NCI-H1105 (cell line): ENCODE results near the gene DYSF.

ENCODE experiments used
- DNase-seq: peaks from one replicate; lab custom pipeline; 2025; lab: John Stamatoyannopoulos, UW

DYSF gene

GRCh38 chr2:71693286-71694270, 240.2 kb downstream of the DYSF start:
- no peak for DNase-seq

GRCh38 chr2:71694501-71695234, 241.3 kb downstream of the DYSF start:
- no peak for DNase-seq

- no peak for DNase-seq
Measured at GRCh38 chr2:71695235-71696120, 242.1 kb downstream of the DYSF start.

- no peak for DNase-seq
Measured at GRCh38 chr2:71696381-71696780, 243.0 kb downstream of the DYSF start.

GRCh38 chr2:71697106-71698004, 244.0 kb downstream of the DYSF start:
- no peak for DNase-seq

- DNase-seq: no peak
Measured at GRCh38 chr2:71699428-71699827, 246.1 kb downstream of the DYSF start.

GRCh38 chr2:71700041-71700657, 246.8 kb downstream of the DYSF start:
- DNase-seq: no peak

GRCh38 chr2:71700658-71701397, 247.5 kb downstream of the DYSF start:
- no peak for DNase-seq

GRCh38 chr2:71702071-71702970, 249.0 kb downstream of the DYSF start:
- no peak for DNase-seq

- DNase-seq: no peak
Measured at GRCh38 chr2:71702971-71703898, 249.9 kb downstream of the DYSF start.

GRCh38 chr2:71704131-71704561, 250.8 kb downstream of the DYSF start:
- no peak for DNase-seq

- DNase-seq: no peak
Measured at GRCh38 chr2:71704688-71705087, 251.3 kb downstream of the DYSF start.

GRCh38 chr2:71705171-71705960, 252.0 kb downstream of the DYSF start:
- no peak for DNase-seq

GRCh38 chr2:71706121-71706520, 252.8 kb downstream of the DYSF start:
- DNase-seq: no peak

GRCh38 chr2:71706836-71707235, 253.5 kb downstream of the DYSF start:
- no peak for DNase-seq

- no peak for DNase-seq
Measured at GRCh38 chr2:71710367-71711132, 257.2 kb downstream of the DYSF start.
